ENCODE measurements around the gene EFCAB6. TPM values are rescaled to one million over a fixed set of nuclear protein-coding genes. Genes with fewer than 3 reads are reported as not detected.

The EFCAB6 gene
- total RNA-seq, 1 donor from 2014 or later, result 8.6 TPM

GRCh38 chr22:43745783-43746356, 66.2 kb downstream of the EFCAB6 start:
- Histone ChIP-seq H3K36me3 (no peaks in the 10 kb centered on the region), H3K9me3 (no peaks in the 10 kb centered on the region), H3K27ac (no peak overlapping the region), H3K4me3 (no peak overlapping the region), H3K27me3 (no peaks in the 10 kb centered on the region), H3K4me1 (no peaks in the 10 kb centered on the region)
- DNase-seq (ENCODE audit: low spot score in 2 of 2), result no peak
- intact Hi-C loops (cut with DNase I), result no loop called here
- no peak for TF ChIP-seq CTCF (IDR thresholded peaks at IDR 0.05)

- TF ChIP-seq CTCF (IDR thresholded peaks at IDR 0.05), result no peak
- H3K36me3 ChIP-seq, result no peaks in the 10 kb centered on the region
- H3K4me3 ChIP-seq, result no peak overlapping the region
- H3K9me3 ChIP-seq, result no peaks in the 10 kb centered on the region
- no peaks in the 10 kb centered on the region for H3K27me3 ChIP-seq
- no peak overlapping the region for H3K27ac ChIP-seq
- intact Hi-C loops (cut with DNase I), result no loop called here
- no peaks in the 10 kb centered on the region for H3K4me1 ChIP-seq
- DNase-seq (ENCODE audit: low spot score in 2 of 2), result no peak
These were observed 66.7 kb downstream of the EFCAB6 start for GRCh38 chr22:43745411-43745770.

- TF ChIP-seq CTCF (IDR thresholded peaks at IDR 0.05), result no peak
- no peaks in the 10 kb centered on the region for H3K4me1 ChIP-seq
- H3K4me3 ChIP-seq, result no peak overlapping the region
- intact Hi-C loops (cut with DNase I), result no loop called here
- no peak for DNase-seq (ENCODE audit: low spot score in 2 of 2)
- no peak overlapping the region for H3K27ac ChIP-seq
- no peaks in the 10 kb centered on the region for H3K36me3 ChIP-seq
- H3K9me3 ChIP-seq, result no peaks in the 10 kb centered on the region
- H3K27me3 ChIP-seq, result no peaks in the 10 kb centered on the region
These were observed 67.2 kb downstream of the EFCAB6 start for GRCh38 chr22:43744700-43745410.

GRCh38 chr22:43743929-43744643, 68.0 kb downstream of the EFCAB6 start:
- TF ChIP-seq CTCF (IDR thresholded peaks at IDR 0.05), result no peak
- Histone ChIP-seq H3K27me3 (no peaks in the 10 kb centered on the region), H3K9me3 (no peaks in the 10 kb centered on the region), H3K36me3 (no peaks in the 10 kb centered on the region), H3K4me3 (no peak overlapping the region), H3K27ac (no peak overlapping the region), H3K4me1 (no peaks in the 10 kb centered on the region)
- no peak for DNase-seq (ENCODE audit: low spot score in 2 of 2)
- intact Hi-C loops (cut with DNase I), result no loop called here

GRCh38 chr22:43743131-43743530, 69.0 kb downstream of the EFCAB6 start:
- Histone ChIP-seq H3K36me3 (no peaks in the 10 kb centered on the region), H3K4me1 (no peaks in the 10 kb centered on the region), H3K4me3 (no peak overlapping the region), H3K27me3 (no peaks in the 10 kb centered on the region), H3K27ac (no peak overlapping the region), H3K9me3 (no peaks in the 10 kb centered on the region)
- intact Hi-C loops (cut with DNase I), result no loop called here
- no peak for DNase-seq (ENCODE audit: low spot score in 2 of 2)
- no peak for TF ChIP-seq CTCF (IDR thresholded peaks at IDR 0.05)
